A549 (cell line): ENCODE measurements around the gene ZMYND19. TPM values are rescaled to one million over a fixed set of nuclear protein-coding genes. Genes with fewer than 3 reads are reported as not detected.

Experiments
- ATAC-seq, 2 experiments: fragments of 200-7000 bp in 1 of 2; fragments of >200 bp in 1 of 2; cut with Nextera tagmentation in 1 of 2; cut with Tn5 transposase in 1 of 2; 3 replicates each; pipeline versions ENCODE4 v1.8.0 to v1.9.1; 2018 to 2020; ENCODE audit warnings: mild to moderate bottlenecking in 1 of 2, moderate library complexity in 1 of 2
- CTCF ChIA-PET: fragments of 300-600 bp; sonication (Branson Sonifier 250); formaldehyde crosslinking; extraction: SDS; loops from one replicate; lab custom pipeline; 2021; ENCODE audit warnings: antibody characterized with exemption, inconsistent platforms; lab: Yijun Ruan, JAX
- POLR2A ChIA-PET: fragments of 350-600 bp; formaldehyde crosslinking; extraction: SDS; loops from one replicate; lab custom pipeline; 2021; ENCODE audit warnings: antibody characterized with exemption, inconsistent platforms; lab: Yijun Ruan, JAX
- DNase-seq, 2 experiments: peaks; one replicate each; pipeline versions ENCODE4 v3.0.0 to v3.0.0-alpha.2; 2011 to 2016; ENCODE audit warnings: low read depth in 1 of 2, low spot score in 1 of 2
- FAIRE-seq: peaks from 2 replicates; lab custom pipeline; 2011; peaks lifted over from hg19 to GRCh38; lab: Jason Lieb, UNC
- H3K27ac ChIP-seq, 2 experiments: fragments of >200 bp; sonication (Bioruptor Twin); formaldehyde crosslinking; 3 replicates each; pipeline ENCODE4 v1.5.1; 2016 to 2017
- H3K4me1 ChIP-seq: fragments of >200 bp; sonication (Bioruptor Twin); formaldehyde crosslinking; 3 replicates; pipeline ENCODE4 v1.6.1; 2016
- H3K4me2 ChIP-seq: fragments of >200 bp; sonication (Bioruptor Twin); formaldehyde crosslinking; 3 replicates; pipeline ENCODE4 v1.6.1; 2016
- H3K4me3 ChIP-seq: fragments of >200 bp; sonication (Bioruptor Twin); formaldehyde crosslinking; 3 replicates; pipeline ENCODE4 v1.5.1; 2016
- H3K9me3 ChIP-seq: fragments of >200 bp; sonication (Bioruptor Twin); formaldehyde crosslinking; 3 replicates; pipeline ENCODE4 v1.6.1; 2016
- ATOH8 ChIP-seq: fragments of 250-450 bp; sonication (Bioruptor Pico); IDR thresholded peaks from 2 replicates; pipeline ENCODE4 v1.5.0; 2020; ENCODE audit warnings: low read depth, mild to moderate bottlenecking, moderate library complexity
- CBX2 ChIP-seq: fragments of 200-600 bp; sonication (generic); IDR thresholded peaks from 2 replicates; pipeline ENCODE4 v1.6.1; 2016; ENCODE audit warnings: low read depth, mild to moderate bottlenecking, borderline replicate concordance
- CHD2 ChIP-seq: fragments of 150-350 bp; IDR thresholded peaks from 2 replicates; pipeline ENCODE4 v1.6.1; 2014; ENCODE audit warnings: low read length; ENCODE audit not compliant: partially characterized antibody
- EHF ChIP-seq: fragments of 250-450 bp; sonication (Bioruptor Pico); IDR thresholded peaks from 2 replicates; pipeline ENCODE4 v1.5.0; 2020; ENCODE audit warnings: mild to moderate bottlenecking
- EP300 ChIP-seq, 2 experiments: fragments of >200 bp; sonication (Bioruptor Twin); formaldehyde crosslinking; IDR thresholded peaks; 2 replicates in 1 of 2; 3 replicates in 1 of 2; pipeline ENCODE4 v1.6.1; 2016 to 2017
- ESRRA ChIP-seq: fragments of 150-350 bp; IDR thresholded peaks from 2 replicates; pipeline ENCODE4 v1.6.1; 2014; ENCODE audit warnings: mild to moderate bottlenecking, low read length, borderline replicate concordance
- FOSB ChIP-seq: fragments of 250-450 bp; sonication (Bioruptor Pico); IDR thresholded peaks from 2 replicates; pipeline ENCODE4 v1.5.0; 2020; ENCODE audit warnings: mild to moderate bottlenecking, moderate library complexity
- GATA3 ChIP-seq: IDR thresholded peaks from 2 replicates; pipeline ENCODE4 v1.6.1; 2012; ENCODE audit warnings: borderline replicate concordance
- JUN ChIP-seq, 2 experiments: fragments of >200 bp; sonication (Bioruptor Twin); formaldehyde crosslinking; IDR thresholded peaks; 2 replicates in 1 of 2; 3 replicates in 1 of 2; pipeline ENCODE4 v1.6.1; 2016 to 2017
- KDM1A ChIP-seq: fragments of 200-600 bp; sonication (generic); IDR thresholded peaks from 2 replicates; pipeline ENCODE4 v1.6.1; 2016; ENCODE audit warnings: low read depth, mild to moderate bottlenecking
- KDM5A ChIP-seq: fragments of 200-600 bp; sonication (generic); IDR thresholded peaks from 2 replicates; pipeline ENCODE4 v1.6.1; 2016; ENCODE audit warnings: antibody characterized with exemption, mild to moderate bottlenecking
- MAX ChIP-seq: IDR thresholded peaks from 2 replicates; pipeline ENCODE4 v1.6.1; 2012
- MYC ChIP-seq: IDR thresholded peaks from 2 replicates; pipeline ENCODE4 v1.6.1; 2012; ENCODE audit warnings: mild to moderate bottlenecking, inconsistent platforms, low read length, improper control_type of control experiment, borderline replicate concordance
- PHF8 ChIP-seq: fragments of 200-600 bp; sonication (generic); IDR thresholded peaks from 2 replicates; pipeline ENCODE4 v1.6.1; 2016; ENCODE audit warnings: low read depth, mild to moderate bottlenecking, antibody characterized with exemption, moderate library complexity, borderline replicate concordance
- RFX5 ChIP-seq: fragments of 450-650 bp; IDR thresholded peaks from 2 replicates; pipeline ENCODE4 v1.7.1; 2014; ENCODE audit warnings: antibody characterized with exemption, mild to moderate bottlenecking, moderate library complexity
- SREBF2 ChIP-seq: fragments of 450-650 bp; IDR thresholded peaks from 2 replicates; pipeline ENCODE4 v1.6.1; 2014; ENCODE audit warnings: mild to moderate bottlenecking, moderate library complexity
- TFCP2L1 ChIP-seq: fragments of 250-450 bp; sonication (Bioruptor Pico); IDR thresholded peaks from 2 replicates; pipeline ENCODE4 v1.5.0; 2021; ENCODE audit warnings: mild to moderate bottlenecking
- ZC3H11A ChIP-seq: fragments of 450-650 bp; IDR thresholded peaks from 2 replicates; pipeline ENCODE4 v1.6.1; 2014; ENCODE audit warnings: antibody characterized with exemption, mild to moderate bottlenecking
- ZNF302 ChIP-seq: fragments of 250-450 bp; sonication (Bioruptor Pico); IDR thresholded peaks from 2 replicates; pipeline ENCODE4 v1.9.0; 2021; ENCODE audit warnings: inconsistent platforms, mild to moderate bottlenecking, moderate library complexity
- WGBS: methylation state at CpG from one replicate; pipeline ENCODE4 v1.1.6; 2017; ENCODE audit errors: missing lambda C conversion rate; 5-methylcytosine and 5-hydroxymethylcytosine counted together
- polyA plus RNA-seq, 4 experiments: library from polyadenylated mRNA; depleted of rRNA in 3 of 4; stranded (reverse); fragments of >200 nt; fragmentation: RNase III in 1 of 4; extraction: RNeasy Plus Mini Kit Qiagen cat#74134 plus additional on column Dnase treatment in 1 of 4; gene quantifications; 2 replicates in 3 of 4; 3 replicates in 1 of 4; pipeline ENCODE4 v1.2.3, GENCODE V29; 2011 to 2017
- TF ChIP-seq, protein P1 (sequence below): fragments of >200 bp; sonication (Bioruptor Twin); formaldehyde crosslinking; IDR thresholded peaks from 2 replicates; pipeline ENCODE4 v1.6.1; 2016
- TF ChIP-seq, protein P2 (sequence below): fragments of 450-650 bp; IDR thresholded peaks from 2 replicates; pipeline ENCODE4 v1.6.1; 2014; ENCODE audit warnings: antibody characterized with exemption

The ZMYND19 gene
- polyA plus RNA-seq, 2 of the 4 experiments (the other 2 are of a cell fraction), result 19.6 to 38.7 TPM

- FAIRE-seq (no peak), DNase-seq (no peak), ATAC-seq (no peak)
- Histone ChIP-seq H3K4me3 (peak overlapping the region; percentile 71; the same call in 1 of the 3 replicates), H3K4me2 (peak overlapping the region; percentile 89), H3K4me1 (peaks cover 32% of the 10 kb centered on the region), H3K9me3 (no peaks in the 10 kb centered on the region), H3K27ac (peak overlapping the region in 1 of 2 experiments; percentile 1; a peak in 1 of 6 replicates)
- WGBS, result 89% methylated on average over 7 of the region's 7 CpGs
- TF ChIP-seq KDM1A, result no peak
- TF ChIP-seq SREBF2, result no peak
- no peak for TF ChIP-seq ZNF302
- TF ChIP-seq ESRRA, result no peak
- no peak for TF ChIP-seq FOSB
- TF ChIP-seq MYC, result no peak
- TF ChIP-seq GATA3, result no peak
- TF ChIP-seq, protein P1, sequence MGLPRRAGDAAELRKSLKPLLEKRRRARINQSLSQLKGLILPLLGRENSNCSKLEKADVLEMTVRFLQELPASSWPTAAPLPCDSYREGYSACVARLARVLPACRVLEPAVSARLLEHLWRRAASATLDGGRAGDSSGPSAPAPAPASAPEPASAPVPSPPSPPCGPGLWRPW, result no peak
- no peak for TF ChIP-seq KDM5A
- no peak for TF ChIP-seq RFX5
- no peak for TF ChIP-seq CBX2
- TF ChIP-seq MAX, result no peak
- TF ChIP-seq, protein P2, sequence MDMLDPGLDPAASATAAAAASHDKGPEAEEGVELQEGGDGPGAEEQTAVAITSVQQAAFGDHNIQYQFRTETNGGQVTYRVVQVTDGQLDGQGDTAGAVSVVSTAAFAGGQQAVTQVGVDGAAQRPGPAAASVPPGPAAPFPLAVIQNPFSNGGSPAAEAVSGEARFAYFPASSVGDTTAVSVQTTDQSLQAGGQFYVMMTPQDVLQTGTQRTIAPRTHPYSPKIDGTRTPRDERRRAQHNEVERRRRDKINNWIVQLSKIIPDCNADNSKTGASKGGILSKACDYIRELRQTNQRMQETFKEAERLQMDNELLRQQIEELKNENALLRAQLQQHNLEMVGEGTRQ, result no peak
- ChIA-PET POLR2A (no interaction called here), CTCF (interaction anchor here (0.8 to 2.0 kb wide), 4 partner anchors 9 to 43 kb away, joined by 3 to 5 read pairs (median 3); no protein-coding TSS in a partner anchor)
These were observed 30.3 kb upstream of the ZMYND19 start for GRCh38 chr9:137620581-137620980.

DNA sequence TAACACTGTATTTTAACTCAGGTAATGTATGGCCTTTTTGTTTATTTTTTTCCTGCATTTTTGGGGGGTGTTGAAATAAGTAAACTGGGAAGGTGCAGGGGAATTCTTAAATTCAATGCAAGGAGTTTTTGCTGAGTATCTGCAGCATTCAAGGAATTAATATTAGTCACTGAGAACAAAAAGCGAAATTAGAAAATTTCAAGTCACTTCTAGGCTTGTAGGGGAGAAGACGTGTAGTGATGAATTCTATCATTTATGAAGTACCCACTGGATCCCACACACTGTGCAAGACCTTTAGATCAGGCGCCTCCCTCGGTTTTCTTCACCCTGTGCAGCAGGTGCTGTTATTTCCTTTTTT is 29.7 kb upstream of the ZMYND19 start:
- ChIA-PET POLR2A (interaction anchor here (2.1 kb wide), 1 partner anchor 15 kb away, joined by 10 read pairs; the partner anchor contains the start of gene ARRDC1), CTCF (interaction anchor here (1.3 to 2.0 kb wide), 3 partner anchors 8 to 53 kb away, joined by 3 to 5 read pairs (median 5); no protein-coding TSS in a partner anchor)
- ATAC-seq (no peak), DNase-seq (no peak), FAIRE-seq (no peak)
- Histone ChIP-seq H3K4me1 (peaks cover 36% of the 10 kb centered on the region), H3K4me2 (peak overlapping the region; percentile 89), H3K27ac (peak overlapping the region; percentile 94 to 95; a peak in 5 of 6 replicates), H3K9me3 (no peaks in the 10 kb centered on the region), H3K4me3 (peak overlapping the region; percentile 71)
- TF ChIP-seq JUN (IDR thresholded peaks at IDR 0.05) (no peak), CHD2 (no peak), TFCP2L1 (no peak), ZC3H11A (no peak), ATOH8 (no peak), EP300 (IDR thresholded peaks at IDR 0.05) (no peak), EHF (CRISPR knock-in tag) (no peak)
- 69% methylated on average over 4 of the region's 4 CpGs for WGBS

DNA sequence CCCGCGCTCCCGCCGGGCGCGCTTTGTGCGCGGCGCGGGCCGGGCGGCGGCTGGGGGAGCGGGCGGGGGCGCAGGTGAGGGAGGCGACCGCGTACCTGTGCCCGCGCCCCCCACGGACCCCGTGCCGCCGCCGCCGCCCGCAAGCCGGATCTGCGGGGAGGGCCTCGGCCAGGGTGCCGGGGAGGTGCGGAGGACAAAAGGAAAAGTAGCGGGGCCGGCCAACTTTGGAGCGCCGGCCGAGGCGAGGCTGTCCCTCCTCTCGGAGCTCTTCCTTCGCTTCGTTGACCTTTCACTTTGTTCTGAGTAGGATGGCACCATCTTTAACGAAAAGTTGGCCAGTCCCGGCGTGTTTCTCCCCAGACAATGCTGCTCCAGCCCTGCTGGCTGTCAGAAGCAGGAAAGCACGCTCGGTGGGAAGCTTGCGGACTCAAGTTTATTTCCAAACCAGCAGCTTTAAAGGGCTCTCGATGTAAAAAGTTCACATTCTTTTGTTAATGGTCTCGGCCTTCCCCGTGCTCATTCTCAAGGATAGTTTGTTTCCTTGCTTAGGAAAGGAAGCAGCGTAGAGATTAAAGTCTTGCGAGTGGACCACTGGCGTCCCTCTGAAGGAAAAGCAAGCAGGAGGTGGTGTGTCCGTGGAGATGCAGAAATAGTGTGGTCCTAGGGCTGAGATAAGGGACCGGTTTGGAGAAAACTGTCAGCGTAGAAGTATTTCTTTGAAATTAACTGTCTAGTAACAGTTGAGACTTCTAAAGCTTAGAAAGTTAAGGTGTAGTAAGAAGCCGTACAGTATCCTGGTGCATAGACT is 29.1 kb upstream of the ZMYND19 start:
- ChIA-PET CTCF (interaction anchor here (0.5 to 2.0 kb wide), 4 partner anchors 8 to 319 kb away, joined by 3 to 5 read pairs (median 4); no protein-coding TSS in a partner anchor), POLR2A (interaction anchor here (0.7 to 2.1 kb wide), 11 partner anchors 11 to 379 kb away, joined by 3 to 10 read pairs (median 3); partner anchors contain the start of genes ARRDC1, TOR4A and ZMYND19)
- ATAC-seq (peak; percentile 25 to 45), DNase-seq (peak in 1 of 2 experiments; percentile 46), FAIRE-seq (no peak)
- 6% methylated on average over 23 of the region's 58 CpGs for WGBS
- no peaks in the 10 kb centered on the region for H3K9me3 ChIP-seq
- TF ChIP-seq PHF8, result 0 out of 2 replicates have a peak, but pooled peaks have one; percentile 1
- TF ChIP-seq ZNF302, result no peak
- H3K4me3 ChIP-seq, result peak overlapping the region; percentile 71
- peaks cover 36% of the 10 kb centered on the region for H3K4me1 ChIP-seq
- H3K4me2 ChIP-seq, result peak overlapping the region; percentile 89
- H3K27ac ChIP-seq, result peak overlapping the region; percentile 94 to 95
